ENCODE measurements around the gene ERCC3. TPM values are rescaled to one million over a fixed set of nuclear protein-coding genes. Genes with fewer than 3 reads are reported as not detected.

ERCC3 gene
- polyA plus RNA-seq, 2 of the 4 experiments (the other 2 are of a cell fraction), result 57.9 to 68.3 TPM

- FAIRE-seq (no peak), DNase-seq (ENCODE audit: low read depth in 1 of 2, low spot score in 1 of 2) (peak in 1 of 2 experiments; percentile 19), ATAC-seq (peak in 1 of 2 experiments; percentile 61; a peak in 3 of 6 replicates)
- H3K4me2 ChIP-seq, result no peak overlapping the region
- H3K9me3 ChIP-seq, result no peaks in the 10 kb centered on the region
- H3K4me1 ChIP-seq, result no peaks in the 10 kb centered on the region
- no peak overlapping the region for H3K4me3 ChIP-seq
- POLR2A ChIA-PET, result no interaction called here
- 100% methylated on average over 5 of the region's 5 CpGs for whole genome bisulfite sequencing (ENCODE audit: missing lambda C conversion rate)
- TF ChIP-seq HOXA7 (CRISPR knock-in tag; IDR thresholded peaks at IDR 0.05) (no peak), CHD2 (IDR thresholded peaks at IDR 0.05; ENCODE audit: low read length, partially characterized antibody) (no peak), JUNB (IDR thresholded peaks at IDR 0.05) (no peak), CEBPB (IDR thresholded peaks at IDR 0.05) (no peak), EHMT2 (IDR thresholded peaks at IDR 0.05; ENCODE audit: low read depth) (no peak), HEYL (CRISPR knock-in tag; IDR thresholded peaks at IDR 0.05) (no peak), ZC3H11A (IDR thresholded peaks at IDR 0.05) (no peak), BCL3 (IDR thresholded peaks at IDR 0.05) (no peak), JUN (IDR thresholded peaks at IDR 0.05) (no peak), MAX (IDR thresholded peaks at IDR 0.05) (no peak), EP300 (IDR thresholded peaks at IDR 0.05) (no peak), HDAC2 (IDR thresholded peaks at IDR 0.05) (no peak), HMGXB4 (CRISPR knock-in tag; IDR thresholded peaks at IDR 0.05; ENCODE audit: borderline replicate concordance) (no peak), BHLHE40 (IDR thresholded peaks at IDR 0.05; ENCODE audit: low read depth, low read length) (no peak), GATA3 (IDR thresholded peaks at IDR 0.05; ENCODE audit: borderline replicate concordance) (no peak), FOXS1 (CRISPR knock-in tag; IDR thresholded peaks at IDR 0.05) (no peak), EHF (CRISPR knock-in tag; IDR thresholded peaks at IDR 0.05) (no peak), NFE2L2 (conservative IDR thresholded peaks at IDR 0.05; ENCODE audit: low read length) (no peak), POLR2AphosphoS2 (conservative IDR thresholded peaks at IDR 0.05; ENCODE audit: low read length) (no peak), MYC (IDR thresholded peaks at IDR 0.05; ENCODE audit: borderline replicate concordance, low read length) (no peak)
- CTCF ChIA-PET, result interaction anchor here (1.0 to 2.2 kb wide), 7 partner anchors 8 to 73 kb away, joined by 3 to 6 read pairs (median 3); no protein-coding TSS in a partner anchor
- no peak overlapping the region for H3K27ac ChIP-seq
These were observed 23.3 kb downstream of the ERCC3 start for GRCh38 chr2:127270663-127271062.

GRCh38 chr2:127261804-127262406 is 32.0 kb downstream of the ERCC3 start:
- CTCF ChIA-PET, result no interaction called here
- ATAC-seq (no peak), DNase-seq (ENCODE audit: low read depth in 1 of 2, low spot score in 1 of 2) (no peak), FAIRE-seq (no peak)
- no peak overlapping the region for H3K4me3 ChIP-seq
- 90% methylated on average over 8 of the region's 8 CpGs for WGBS (ENCODE audit: missing lambda C conversion rate)
- H3K4me2 ChIP-seq, result no peak overlapping the region
- TF ChIP-seq NFE2L2 (conservative IDR thresholded peaks at IDR 0.05; ENCODE audit: low read length) (no peak), FOSL2 (IDR thresholded peaks at IDR 0.05) (no peak), FOSL2 (CRISPR knock-in tag; IDR thresholded peaks at IDR 0.05) (no peak), RAD21 (conservative IDR thresholded peaks at IDR 0.05 in 1 of 2, IDR thresholded peaks at IDR 0.05 in 1 of 2) (no peak), CTCF (IDR thresholded peaks at IDR 0.05) (no peak), CHD2 (IDR thresholded peaks at IDR 0.05; ENCODE audit: low read length, partially characterized antibody) (no peak), ZNF302 (CRISPR knock-in tag; IDR thresholded peaks at IDR 0.05) (no peak), GATA3 (IDR thresholded peaks at IDR 0.05; ENCODE audit: borderline replicate concordance) (no peak), RCOR1 (IDR thresholded peaks at IDR 0.05; ENCODE audit: low read depth, low read length) (no peak), MAZ (IDR thresholded peaks at IDR 0.05; ENCODE audit: borderline replicate concordance, low read depth, low read length) (no peak), ZFP36 (IDR thresholded peaks at IDR 0.05; ENCODE audit: borderline replicate concordance, partially characterized antibody) (no peak), HES2 (IDR thresholded peaks at IDR 0.05) (no peak), CEBPB (IDR thresholded peaks at IDR 0.05) (no peak), HEYL (CRISPR knock-in tag; IDR thresholded peaks at IDR 0.05) (no peak), TP53 (CRISPR knock-in tag; IDR thresholded peaks at IDR 0.05) (no peak), TFCP2L1 (CRISPR knock-in tag; IDR thresholded peaks at IDR 0.05) (no peak), E2F6 (IDR thresholded peaks at IDR 0.05; ENCODE audit: borderline replicate concordance, low read depth) (no peak), CBX8 (IDR thresholded peaks at IDR 0.05) (no peak), EP300 (IDR thresholded peaks at IDR 0.05) (no peak), EHMT2 (IDR thresholded peaks at IDR 0.05; ENCODE audit: low read depth) (no peak), HOXB13 (CRISPR knock-in tag; IDR thresholded peaks at IDR 0.05; ENCODE audit: low read depth) (no peak)
- no peaks in the 10 kb centered on the region for H3K9me3 ChIP-seq
- POLR2A ChIA-PET, result no interaction called here
- no peak overlapping the region for H3K27ac ChIP-seq
- H3K4me1 ChIP-seq, result no peaks in the 10 kb centered on the region

Measured in A549 (cell line).